ENCODE data around the gene NEMF.
A peak's percentile ranks its signal among the peaks of the same experiment; 100 is the strongest.
"Not testable (repeated sequence)": the region's sequence is repeated elsewhere in the genome, so short reads cannot be mapped to it uniquely, and the experiment has no call there.

The NEMF gene, protein sequence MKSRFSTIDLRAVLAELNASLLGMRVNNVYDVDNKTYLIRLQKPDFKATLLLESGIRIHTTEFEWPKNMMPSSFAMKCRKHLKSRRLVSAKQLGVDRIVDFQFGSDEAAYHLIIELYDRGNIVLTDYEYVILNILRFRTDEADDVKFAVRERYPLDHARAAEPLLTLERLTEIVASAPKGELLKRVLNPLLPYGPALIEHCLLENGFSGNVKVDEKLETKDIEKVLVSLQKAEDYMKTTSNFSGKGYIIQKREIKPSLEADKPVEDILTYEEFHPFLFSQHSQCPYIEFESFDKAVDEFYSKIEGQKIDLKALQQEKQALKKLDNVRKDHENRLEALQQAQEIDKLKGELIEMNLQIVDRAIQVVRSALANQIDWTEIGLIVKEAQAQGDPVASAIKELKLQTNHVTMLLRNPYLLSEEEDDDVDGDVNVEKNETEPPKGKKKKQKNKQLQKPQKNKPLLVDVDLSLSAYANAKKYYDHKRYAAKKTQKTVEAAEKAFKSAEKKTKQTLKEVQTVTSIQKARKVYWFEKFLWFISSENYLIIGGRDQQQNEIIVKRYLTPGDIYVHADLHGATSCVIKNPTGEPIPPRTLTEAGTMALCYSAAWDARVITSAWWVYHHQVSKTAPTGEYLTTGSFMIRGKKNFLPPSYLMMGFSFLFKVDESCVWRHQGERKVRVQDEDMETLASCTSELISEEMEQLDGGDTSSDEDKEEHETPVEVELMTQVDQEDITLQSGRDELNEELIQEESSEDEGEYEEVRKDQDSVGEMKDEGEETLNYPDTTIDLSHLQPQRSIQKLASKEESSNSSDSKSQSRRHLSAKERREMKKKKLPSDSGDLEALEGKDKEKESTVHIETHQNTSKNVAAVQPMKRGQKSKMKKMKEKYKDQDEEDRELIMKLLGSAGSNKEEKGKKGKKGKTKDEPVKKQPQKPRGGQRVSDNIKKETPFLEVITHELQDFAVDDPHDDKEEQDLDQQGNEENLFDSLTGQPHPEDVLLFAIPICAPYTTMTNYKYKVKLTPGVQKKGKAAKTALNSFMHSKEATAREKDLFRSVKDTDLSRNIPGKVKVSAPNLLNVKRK

DNA sequence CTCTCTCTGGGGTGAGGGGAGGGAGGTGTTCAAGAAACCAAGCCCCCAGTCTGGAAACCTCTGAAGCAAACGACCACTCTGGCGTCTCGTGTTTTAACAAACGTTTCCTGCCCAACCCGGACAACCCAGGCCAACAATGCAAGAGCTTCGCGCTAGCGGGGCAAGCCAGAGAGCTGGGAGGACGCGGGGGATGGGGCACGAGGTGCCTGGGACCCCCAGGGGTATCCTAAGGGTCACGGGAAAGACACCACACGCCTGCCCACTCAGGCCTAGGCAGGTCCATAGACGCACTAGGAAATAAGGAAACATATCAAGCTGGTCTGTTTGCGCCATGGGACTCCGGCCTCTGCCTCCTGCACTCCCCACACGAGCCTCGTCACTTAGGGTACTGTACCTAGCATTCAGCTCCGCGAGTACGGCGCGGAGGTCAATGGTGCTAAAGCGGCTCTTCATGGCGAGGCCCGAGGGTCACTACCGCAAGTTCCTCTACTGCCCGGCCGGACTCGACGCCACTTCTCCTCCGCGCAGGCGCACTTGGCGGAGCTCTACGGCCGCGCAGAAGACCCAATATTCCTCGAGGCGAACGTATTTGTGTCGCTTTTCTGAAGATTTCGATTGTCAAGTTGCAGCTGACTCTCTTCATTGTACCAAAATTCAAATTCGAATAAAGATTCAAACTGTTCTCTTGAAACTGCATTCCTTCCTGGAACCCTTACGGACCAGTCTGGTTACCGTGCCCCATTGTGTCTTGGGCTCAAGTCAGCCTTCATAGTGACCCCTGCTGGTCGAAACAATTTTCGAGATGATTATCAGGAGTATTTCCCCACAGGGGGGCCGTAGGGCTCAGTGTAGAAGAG, at the start of gene NEMF:
TSS of gene NEMF (minus strand) at position 488 of the 857 bp plus-strand sequence. CDS start at position 453, 35 bp downstream.
- DNase-seq: peak; percentile 87

DNA sequence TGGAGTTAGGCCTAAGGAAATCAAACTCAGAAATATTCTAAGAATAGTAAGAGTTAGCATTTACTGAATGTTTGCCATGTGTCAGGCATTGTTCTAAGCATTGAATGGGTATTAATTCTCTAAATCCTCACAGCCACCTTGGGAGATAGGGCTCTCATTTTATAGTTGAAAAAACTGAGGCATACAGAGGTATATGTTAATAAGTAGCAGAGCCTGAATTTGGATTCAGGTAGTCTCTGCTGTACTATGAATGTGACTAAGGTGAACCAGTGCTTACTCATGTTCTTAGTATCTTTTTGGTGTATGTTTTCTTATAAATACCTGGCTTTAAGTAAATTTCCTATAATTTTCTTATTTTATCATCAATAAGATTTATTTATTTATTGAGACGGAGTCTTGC, 48.4 kb upstream of the NEMF start:
- no peak for DNase-seq

DNA sequence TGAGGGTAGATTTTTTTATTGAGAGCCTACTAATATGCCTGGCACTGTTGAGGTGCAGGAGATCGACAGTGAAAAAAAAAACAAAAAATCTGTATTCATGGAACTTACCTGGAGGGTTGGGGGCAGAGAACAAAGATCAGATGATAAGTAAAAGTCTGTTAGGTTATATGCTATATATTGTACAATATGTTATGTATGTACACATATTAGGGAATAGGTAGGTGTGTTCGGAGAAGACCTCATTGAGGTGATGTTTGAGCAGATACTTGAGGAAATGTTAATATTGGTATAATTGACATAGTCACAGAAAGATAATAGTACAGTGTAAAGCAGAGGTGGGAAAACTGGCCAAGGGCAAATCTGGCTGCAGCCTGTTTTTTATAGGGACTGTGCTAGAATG, 45.9 kb upstream of the NEMF start:
- no peak for DNase-seq

DNA sequence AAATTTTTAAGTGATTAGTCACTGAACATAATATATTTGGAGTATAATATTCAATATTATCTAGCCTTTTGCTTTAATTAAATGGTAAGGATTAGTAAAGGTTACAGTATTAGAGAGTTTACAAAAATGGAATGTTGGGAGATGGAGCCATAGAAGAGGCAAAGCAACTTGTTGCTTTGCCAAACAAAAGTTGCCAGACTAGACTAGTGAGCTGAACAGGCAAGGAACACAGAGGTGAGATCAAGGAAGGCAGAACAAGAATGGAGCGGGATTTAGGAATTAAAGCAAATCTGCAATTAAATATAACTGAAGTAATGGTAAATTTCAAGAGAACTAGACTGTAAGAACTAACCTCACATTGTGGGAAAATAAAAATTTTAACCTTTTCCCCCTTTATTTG, 45.4 kb upstream of the NEMF start:
- DNase-seq: no peak

DNA sequence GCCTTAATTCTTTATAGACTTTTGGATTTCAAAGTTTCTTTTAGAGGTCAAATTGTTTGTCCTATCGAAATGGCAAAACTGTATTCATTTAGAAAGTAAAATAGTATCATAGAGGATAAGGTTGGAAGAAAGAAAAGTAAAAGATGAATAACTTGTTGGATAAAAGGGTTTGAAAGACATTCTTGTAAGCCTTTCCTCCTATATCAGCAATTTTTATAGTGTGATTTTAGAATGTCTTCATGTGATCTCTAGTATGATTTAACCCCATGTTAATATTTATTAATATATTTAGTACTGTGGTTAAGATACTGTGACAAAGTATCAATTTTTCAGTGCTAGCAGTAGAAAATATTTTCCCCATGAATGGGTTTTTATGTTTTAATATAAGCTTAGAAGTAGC, 44.8 kb upstream of the NEMF start:
- DNase-seq: no peak

DNA sequence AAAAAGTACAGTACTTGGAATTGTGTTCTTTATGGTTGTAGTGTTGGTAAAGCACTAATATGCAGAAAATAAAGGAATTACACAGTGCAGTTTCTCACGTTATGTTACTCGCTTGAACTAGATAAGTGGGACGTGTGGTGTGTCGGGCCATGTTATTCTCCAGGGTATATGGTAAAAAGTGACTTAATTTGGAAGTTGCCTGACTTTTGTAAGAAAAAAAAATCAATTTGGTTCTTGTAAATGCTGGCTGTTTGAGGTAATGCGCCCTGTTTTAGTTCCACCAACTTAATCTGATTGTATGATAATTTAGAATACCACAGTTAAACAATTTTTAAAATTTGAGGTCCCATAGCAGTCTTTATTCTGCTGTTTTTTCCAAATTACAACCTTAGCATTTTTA, 44.4 kb upstream of the NEMF start:
- DNase-seq: no peak

DNA sequence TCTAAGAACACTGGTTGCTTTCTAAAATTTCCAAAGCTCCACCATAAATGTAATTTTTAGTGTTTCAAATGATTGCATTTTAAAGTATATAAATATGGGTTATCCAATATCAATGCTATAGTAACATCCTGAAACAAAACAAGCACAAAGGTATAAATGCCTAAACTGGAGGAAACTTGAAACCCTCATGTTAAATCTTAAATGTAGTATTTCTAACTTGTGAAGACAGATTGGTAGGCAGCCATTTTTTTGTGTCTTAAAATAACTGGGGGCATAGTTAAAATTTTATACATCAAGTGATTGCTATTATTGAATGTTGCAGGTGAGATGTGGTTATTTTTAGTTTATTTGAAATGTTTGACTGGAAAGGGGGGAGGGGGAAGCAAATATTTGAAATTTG, 43.7 kb upstream of the NEMF start:
- DNase-seq: not testable (repeated sequence)

DNA sequence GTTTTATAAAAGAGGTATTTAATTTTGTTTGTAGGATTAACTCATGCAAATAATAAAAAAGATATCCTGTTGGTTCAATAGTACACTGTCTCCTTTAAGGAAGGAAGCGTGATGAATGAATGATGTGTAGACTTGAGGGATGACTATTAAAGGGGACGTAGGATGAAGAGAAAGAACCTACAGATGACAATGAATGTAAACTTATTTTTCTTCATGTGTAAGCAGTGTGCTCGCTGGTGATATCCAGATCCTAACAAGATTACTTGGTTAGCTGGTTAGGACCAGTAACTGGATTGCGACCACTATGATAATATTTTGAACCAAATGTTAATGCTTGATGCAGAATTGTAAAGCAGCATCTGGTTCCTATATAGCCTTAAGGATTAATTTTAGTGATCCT, 42.9 kb upstream of the NEMF start:
- DNase-seq: peak; percentile 51

DNA sequence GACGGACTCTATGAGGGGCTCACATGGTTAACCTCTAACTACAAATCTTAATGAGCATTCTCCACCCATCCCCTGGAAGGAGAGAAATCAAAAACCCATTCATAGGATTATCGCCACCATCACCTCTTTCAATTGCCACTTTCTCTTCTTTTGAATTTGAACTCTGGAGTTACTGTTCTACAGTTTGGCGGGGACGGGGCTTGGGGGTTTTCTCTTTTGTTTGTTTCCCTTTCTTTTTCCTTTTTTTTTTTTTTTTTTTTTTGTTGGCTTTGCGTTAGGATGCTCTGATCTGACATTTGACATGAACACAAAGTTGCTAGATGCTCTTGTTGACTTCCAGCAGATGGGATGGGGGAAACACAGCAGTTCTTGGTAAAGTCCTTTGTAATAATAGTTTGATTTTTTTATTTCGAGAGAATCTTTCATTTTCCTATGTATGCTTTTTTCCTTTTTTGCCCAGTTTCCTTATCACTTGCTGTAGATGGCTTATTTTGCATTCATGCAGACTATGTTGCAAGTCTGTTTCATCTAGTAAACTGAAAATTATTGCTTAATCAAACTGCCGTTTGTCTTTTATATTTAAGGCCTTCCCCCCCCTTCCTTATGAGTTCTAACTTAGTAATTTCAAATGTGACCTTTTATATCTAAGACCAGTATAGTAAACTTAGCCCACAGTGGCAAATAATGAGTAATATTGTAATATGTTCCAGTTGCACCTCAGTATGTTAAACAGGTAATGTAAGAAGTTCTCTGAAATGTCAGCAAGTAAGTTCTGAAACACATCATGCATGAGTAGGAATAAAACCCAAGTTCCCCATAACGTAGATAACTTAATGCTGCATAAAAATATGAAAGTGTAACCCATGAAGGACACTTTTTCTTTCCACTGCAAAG, 41.9 kb upstream of the NEMF start:
- DNase-seq: not testable (repeated sequence)

DNA sequence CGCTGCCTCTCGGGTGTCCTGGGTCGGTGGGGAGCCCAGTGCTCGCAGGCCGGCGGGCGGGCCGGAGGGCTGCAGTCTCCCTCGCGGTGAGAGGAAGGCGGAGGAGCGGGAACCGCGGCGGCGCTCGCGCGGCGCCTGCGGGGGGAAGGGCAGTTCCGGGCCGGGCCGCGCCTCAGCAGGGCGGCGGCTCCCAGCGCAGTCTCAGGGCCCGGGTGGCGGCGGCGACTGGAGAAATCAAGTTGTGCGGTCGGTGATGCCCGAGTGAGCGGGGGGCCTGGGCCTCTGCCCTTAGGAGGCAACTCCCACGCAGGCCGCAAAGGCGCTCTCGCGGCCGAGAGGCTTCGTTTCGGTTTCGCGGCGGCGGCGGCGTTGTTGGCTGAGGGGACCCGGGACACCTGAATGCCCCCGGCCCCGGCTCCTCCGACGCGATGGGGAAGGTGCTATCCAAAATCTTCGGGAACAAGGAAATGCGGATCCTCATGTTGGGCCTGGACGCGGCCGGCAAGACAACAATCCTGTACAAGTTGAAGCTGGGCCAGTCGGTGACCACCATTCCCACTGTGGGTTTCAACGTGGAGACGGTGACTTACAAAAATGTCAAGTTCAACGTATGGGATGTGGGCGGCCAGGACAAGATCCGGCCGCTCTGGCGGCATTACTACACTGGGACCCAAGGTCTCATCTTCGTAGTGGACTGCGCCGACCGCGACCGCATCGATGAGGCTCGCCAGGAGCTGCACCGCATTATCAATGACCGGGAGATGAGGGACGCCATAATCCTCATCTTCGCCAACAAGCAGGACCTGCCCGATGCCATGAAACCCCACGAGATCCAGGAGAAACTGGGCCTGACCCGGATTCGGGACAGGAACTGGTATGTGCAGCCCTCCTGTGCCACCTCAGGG, 41.0 kb upstream of the NEMF start:
- DNase-seq: no peak

DNA sequence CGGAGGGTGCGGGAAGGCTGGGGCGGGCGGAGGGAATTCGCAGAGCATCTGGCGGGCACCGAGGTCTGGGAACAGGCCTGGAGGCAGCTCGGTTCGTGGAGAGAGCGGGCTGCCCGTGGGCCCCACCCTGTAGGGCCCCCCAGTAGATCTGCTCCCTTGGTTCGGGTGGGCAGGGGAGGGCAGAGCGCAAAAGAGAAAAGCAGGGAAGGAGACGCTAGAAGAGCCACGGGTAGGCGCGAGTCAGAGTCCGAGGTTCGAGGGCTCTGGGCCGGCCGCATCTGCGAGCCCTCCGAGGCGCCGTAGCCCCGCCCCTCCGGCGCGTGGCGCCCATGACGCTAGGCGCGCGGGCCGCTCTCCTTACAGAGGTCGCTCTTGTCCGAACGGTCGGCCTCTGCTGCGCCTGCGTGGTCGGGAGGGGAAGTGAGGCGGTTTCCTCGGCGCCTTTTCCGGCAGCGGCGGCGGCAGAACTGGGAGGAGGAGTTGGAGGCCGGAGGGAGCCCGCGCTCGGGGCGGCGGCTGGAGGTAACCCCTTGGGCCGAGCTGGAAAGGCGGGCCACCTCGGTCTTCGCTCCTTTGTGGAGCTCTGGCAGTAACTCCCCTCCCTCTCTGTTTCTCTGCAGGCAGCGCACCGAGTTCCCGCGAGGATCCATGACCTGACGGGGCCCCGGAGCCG, 40.2 kb upstream of the NEMF start, which contains the start of gene ARF6:
TSS of gene ARF6 (plus strand) at position 447 of the 673 bp plus-strand sequence. CDS start 655 bp downstream, outside the sequence.
- peak; percentile 95 for DNase-seq

DNA sequence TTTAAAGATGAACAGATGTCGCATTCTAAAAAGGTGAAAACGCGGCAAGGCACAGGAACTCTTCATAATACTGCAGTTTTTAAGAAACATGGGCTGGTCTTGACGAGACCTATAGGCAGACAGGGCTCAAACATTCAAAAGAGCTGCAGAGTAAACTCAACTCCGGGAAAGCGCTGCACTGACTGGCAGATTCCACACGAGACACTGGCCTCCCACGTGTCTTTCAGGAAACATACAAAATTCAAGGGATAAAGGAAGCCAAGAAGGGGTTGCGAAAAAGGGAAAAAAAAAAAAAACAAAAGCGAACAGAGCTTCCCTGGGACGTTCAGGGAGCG, 39.7 kb upstream of the NEMF start:
- peak; percentile 71 for DNase-seq

DNA sequence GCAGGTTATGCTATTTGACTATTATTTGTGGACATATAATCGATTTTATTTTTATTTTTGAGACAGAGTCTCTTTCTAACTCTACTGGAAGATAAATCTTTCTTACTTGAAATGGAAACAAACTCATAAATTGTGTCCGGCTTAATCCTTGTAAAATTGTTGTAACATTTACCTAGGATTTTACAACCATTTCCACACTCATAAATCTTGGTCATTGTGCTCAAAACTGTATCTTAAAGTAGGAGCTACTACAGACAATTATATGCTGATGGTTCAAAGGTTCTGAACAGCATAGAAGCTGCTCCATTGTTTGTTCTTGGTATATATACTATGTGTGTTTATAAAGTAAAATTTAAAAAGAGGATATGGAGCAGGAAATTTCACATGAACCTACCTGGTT, 35.7 kb upstream of the NEMF start:
- no peak for DNase-seq

DNA sequence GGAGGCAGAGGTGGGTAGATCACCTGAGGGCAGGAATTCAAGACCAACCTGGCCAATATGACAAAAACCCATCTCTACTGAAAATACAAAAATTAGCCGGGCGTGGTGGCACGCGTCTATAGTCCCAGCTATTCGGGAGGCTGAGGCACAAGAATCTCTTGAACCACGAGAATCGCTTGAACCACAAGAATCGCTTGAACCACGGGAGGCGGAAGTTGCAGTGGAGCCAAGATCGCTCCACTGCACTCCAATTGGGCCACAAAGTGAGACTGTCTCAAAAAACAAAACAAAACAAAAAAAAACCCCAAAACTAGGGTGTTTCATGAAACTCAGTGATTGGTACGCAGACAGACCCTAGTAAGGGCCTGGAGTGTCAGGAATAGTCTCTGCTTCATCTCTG, 33.9 kb upstream of the NEMF start:
- DNase-seq: no peak

DNA sequence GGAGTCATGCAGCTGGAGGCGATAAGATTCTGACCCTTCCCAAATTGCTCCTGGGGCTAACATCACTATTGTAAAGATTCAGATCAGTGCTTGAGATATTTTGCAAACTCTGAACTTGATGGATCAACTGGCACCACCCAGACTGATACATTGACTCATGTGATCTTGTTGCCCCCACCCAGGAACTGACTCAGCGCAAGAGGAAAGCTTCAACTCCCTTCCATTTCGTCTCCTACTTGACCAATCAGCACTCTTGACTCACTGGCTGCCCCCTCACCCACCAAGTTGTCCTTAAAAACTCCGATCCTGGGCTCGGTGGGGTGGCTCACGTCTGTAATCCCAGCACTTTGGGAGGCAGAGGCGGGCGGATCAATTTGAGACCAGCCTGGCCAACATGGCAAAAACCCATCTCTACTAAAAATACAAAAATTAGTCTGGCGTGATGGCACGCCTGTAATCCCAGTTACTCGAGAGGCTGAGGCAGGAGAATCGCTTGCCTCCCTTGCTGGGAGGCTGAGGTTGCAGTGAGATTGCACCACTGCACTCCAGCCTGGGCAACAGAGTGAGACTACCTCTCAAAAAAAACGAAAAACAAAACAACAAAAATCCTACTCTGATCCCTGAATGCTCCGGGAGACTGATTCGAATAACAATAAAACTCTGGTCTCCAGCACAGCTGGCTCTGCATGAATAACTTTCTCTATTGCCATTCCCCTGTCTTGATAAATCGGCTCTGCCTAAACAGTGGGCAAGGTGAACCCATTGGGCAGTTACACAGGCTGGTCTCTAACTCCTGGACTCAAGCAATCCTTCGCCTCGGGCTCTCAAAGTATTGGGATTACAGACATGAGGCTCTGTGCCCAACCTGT, 30.5 kb upstream of the NEMF start:
- no peak for DNase-seq

DNA sequence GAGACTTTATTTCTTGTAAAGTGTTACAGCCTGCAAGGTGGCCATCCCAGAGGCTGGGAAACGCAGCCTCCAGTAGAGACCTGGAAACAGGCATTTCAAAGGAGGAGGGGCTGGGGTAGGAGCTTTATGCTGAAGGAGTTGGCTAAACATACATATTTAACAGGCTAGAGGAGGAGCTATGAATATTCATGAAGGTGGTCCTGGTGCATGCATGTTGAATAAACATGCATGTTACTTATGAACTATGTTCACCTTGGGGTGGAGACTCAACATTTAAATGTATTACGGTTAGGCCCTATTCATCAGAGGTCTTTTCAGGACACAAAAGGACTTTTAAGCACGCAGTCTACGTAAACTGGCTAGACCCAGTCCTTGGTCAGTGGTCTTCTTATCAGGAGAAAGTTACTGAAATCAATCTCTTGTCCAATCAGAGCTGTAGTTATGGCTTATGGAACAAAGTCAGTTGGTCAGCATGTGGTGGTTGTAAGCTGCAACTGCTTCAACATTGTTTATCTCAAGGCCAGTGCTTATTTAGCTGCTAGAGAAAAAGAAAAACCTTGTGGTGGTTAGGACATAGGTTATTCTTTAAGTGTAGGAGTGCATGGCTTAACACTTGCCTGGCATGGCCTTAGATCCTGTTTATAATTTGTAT, 28.9 kb upstream of the NEMF start:
- DNase-seq: no peak

DNA sequence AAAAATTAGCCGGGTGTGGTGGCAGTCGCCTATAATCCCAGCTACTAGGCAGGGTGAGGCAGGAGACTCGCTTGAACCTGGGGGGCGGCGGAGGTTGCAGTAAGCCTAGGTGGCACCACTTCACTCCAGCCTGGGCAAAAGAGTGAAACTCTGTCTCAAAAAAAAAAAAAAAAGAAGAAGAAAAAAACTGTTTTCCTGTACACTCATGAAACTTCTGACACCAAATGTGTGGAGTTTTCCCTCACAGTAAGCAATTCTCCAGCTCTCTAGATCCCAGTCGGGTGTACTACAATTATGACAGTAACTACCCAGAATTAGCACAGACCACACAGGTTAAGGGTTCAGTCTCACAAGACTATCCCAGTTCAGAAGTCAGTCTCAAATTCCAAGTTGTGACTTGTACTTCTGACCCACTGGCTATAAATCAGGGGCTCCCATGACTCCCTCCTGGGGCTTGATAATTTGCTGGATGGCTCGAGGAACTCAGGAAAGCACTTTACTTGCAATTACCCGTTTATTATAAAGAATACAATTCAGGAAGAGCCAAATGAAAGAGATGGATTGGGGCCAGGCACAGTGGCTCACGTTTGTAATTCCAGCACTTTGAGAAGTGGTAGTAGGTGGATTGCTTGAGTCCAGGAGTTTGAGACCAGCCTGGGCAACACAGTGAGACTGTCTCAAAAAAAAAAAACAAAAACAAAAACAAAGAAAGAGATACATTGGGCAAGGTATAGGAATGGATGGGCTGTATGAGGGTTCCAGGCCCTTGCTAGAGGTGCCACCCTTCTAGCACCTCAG, 27.9 kb upstream of the NEMF start:
- DNase-seq: no peak
